Left cardiac atrium (tissue), 4 donors: ENCODE results near the gene HOXC13. TPM values are rescaled to one million over a fixed set of nuclear protein-coding genes. Genes with fewer than 3 reads are reported as not detected.

Experiments
- ATAC-seq, 2 donors: fragments of 200-7000 bp; cut with Tn5 transposase; one replicate each; pipeline ENCODE4 v1.9.1; 2020; ENCODE audit warnings: mild to moderate bottlenecking in 2 of 2, moderate library complexity in 2 of 2
- DNase-seq: peaks from one replicate; pipeline ENCODE4 v3.0.0-alpha.2; 2020
- intact Hi-C, 2 donors: fragments of 100-400 bp; cut with DNase I; formaldehyde crosslinking; loops; one replicate each; pipeline versions ENCODE4 v1.14.1 to v1.15.1; 2022 to 2023
- microRNA-seq, 2 donors: library from miRNA; unstranded; fragments of <30 nt; microRNA quantifications; one replicate each; pipeline ENCODE4 v1.2.0, GENCODE V29; 2020
- total RNA-seq, 2 donors: library from RNA; stranded (reverse); fragmentation: NEBNext Ultra II Directional; extraction: Animal tissue kit (Norgen Biotek cat#: 25700); gene quantifications; one replicate each; pipeline ENCODE4 v1.2.1, GENCODE V29; 2021
- donor health status: DM: no; HTN: yes; CAD: no.
- donor health status: DM: no; HTN: yes; CAD: no; lungs with severe emphysema.
- donor health status: DM: yes; HTN: yes; CAD: no.
- donor health status: Dilated cardiomyopathy.

HOXC13 gene
- total RNA-seq, 2 donors from 2014 or later = not detected

DNA sequence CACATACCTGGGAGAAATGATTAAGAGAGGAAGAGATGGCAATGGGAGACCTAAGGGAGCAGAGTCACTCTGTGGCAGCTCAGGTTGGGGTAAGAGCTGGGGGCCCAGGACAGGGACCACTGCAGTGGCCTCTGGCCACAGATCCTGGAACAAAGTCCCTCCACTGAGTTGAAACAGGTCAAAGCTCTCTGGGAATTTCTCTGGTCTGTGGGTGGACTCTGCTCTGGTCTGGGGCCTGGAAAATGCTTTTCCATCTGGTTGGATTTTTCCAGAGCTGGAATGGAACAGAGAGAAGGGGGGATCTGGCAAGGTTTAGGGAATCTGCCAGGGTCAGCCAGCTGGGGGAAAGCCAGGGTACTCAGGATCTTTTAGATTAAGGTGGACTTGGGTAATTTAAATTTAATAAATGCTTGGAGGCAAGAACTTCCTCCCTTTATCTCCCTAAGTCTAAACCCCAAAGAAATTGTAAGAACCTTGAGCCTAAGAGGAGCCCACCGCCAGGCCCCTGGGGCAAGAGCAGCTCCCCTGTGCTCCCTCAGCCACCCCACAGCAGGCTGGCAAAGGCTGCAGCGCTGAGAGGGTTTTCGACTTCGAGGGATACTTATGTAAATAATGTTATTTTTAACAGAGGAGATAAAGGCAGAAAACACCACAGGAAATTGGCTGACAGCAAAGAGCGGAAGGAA lies 50.1 kb downstream of the HOXC13 start:
- DNase-seq = no peak
- ATAC-seq = no peak
- intact Hi-C loops = no loop called here

DNA sequence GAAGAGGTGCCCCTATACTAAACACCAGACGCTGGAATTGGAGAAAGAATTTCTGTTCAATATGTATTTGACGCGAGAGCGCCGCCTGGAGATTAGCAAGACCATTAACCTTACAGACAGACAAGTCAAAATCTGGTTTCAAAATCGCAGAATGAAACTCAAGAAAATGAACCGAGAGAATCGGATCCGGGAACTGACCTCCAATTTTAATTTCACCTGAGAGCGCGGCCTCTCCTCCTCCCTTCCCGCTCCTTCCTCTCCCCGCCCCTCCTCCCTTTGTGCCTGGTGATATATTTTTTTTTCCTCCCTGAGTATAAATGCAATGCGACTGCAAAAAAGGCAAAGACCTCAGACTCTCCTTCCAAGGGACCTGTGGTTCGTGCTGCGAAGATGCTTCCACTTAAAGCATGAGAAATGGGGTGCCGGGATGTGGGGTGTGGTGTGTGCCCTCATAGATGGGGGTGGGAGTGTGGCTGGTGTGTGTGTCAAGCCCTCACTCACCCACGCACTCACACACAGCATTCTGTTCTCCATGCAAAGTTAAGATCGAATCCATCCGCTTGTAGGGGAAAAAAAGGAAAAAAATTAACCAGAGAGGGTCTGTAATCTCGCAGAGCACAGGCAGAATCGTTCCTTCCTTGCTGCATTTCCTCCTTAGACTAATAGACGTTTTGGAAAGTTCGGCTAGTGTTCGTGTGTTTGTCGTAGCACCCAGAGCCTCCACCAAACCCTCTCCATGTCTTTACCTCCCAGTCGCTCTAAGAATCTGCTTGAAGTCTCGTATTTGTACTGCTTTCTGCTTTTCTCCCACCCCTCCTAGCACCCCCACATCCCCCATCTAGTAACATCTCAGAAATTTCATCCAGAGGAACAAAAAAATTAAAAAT lies 50.8 kb downstream of the HOXC13 start:
- ATAC-seq = no peak
- intact Hi-C loops = no loop called here
- DNase-seq = no peak

DNA sequence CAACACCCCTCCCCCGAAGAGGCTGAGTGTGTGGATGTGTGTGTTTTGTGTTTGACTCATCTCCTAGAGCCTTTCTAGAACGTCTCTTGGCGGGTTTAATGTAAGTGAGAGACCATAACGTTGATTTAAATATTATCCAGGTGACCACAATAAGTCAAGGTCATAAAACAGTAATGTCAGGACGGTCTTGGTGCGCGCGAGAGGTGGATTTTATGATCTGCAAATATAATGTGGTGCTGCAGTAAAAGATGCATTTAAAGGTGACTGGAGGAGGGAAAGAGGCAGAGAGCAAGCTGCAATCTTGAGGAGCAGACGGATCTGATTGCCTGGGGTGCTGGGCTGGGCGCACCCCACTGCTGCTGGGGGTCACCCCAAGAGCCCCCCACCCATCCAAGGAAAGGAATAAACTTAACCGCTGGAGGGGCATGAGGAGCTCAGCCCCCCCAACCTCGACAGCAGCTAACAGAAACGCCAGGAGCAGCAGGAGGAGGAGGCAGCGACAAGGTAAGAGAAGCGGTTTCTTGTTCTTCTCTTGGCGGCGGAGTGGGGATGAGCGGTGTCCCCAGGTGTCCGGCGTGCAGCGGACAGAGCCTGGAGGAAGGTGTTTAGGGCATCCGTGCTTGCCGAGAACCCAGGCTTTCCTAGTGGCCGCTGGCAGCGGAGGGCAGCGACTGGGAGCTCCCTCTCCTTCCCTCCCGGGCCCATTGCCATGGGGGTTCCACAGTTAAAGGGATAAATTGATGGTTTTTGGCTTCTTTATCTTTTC lies 51.9 kb downstream of the HOXC13 start:
- no peak for ATAC-seq
- intact Hi-C loops = no loop called here
- DNase-seq = no peak

DNA sequence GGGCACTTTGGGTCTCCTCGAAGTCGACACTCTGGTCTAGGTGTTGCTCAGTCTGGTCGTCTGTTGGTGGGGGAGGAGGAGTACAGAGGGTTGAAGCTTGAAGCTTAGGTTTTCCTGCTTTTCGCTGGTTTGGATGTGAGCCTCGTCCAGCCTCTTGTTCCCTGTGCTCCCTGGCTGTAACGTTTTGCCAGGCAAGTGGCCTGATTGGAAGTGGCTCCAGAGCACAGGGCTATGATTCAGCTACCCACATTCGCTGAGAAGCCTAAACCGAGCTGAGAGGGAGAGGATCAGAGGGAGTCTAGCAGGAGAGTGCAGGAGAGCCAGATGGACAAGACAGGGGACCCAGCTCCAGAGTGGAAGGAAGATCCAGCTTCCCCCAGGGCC lies 52.4 kb downstream of the HOXC13 start:
- ATAC-seq (no peak), DNase-seq (no peak)
- intact Hi-C loops = no loop called here

DNA sequence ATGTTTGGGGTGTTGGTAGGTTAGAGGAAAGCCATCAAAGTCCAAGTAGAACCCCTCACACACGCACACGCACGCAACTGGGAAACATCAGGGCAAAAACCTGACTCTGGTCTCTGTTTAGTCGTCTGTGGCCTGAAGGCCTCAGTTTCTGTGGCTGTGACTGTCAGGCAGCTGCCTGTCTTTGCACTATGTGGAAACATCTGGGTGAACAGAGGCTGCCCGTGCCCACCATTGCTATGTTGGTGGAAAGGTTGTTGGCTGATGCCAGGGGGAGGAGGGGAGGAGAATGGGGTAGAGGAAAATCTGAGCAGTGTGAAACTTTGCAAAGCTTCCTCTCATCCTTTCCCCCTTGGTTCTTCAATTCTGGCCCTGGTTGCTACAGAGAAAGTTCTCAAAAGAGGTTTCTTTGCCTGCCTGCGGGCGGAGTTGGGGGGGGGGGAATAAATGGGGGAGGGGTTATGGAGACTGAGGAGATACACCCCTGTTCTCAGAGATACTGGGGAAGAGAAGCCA lies 53.8 kb downstream of the HOXC13 start:
- intact Hi-C loops = no loop called here
- DNase-seq = no peak
- no peak for ATAC-seq

DNA sequence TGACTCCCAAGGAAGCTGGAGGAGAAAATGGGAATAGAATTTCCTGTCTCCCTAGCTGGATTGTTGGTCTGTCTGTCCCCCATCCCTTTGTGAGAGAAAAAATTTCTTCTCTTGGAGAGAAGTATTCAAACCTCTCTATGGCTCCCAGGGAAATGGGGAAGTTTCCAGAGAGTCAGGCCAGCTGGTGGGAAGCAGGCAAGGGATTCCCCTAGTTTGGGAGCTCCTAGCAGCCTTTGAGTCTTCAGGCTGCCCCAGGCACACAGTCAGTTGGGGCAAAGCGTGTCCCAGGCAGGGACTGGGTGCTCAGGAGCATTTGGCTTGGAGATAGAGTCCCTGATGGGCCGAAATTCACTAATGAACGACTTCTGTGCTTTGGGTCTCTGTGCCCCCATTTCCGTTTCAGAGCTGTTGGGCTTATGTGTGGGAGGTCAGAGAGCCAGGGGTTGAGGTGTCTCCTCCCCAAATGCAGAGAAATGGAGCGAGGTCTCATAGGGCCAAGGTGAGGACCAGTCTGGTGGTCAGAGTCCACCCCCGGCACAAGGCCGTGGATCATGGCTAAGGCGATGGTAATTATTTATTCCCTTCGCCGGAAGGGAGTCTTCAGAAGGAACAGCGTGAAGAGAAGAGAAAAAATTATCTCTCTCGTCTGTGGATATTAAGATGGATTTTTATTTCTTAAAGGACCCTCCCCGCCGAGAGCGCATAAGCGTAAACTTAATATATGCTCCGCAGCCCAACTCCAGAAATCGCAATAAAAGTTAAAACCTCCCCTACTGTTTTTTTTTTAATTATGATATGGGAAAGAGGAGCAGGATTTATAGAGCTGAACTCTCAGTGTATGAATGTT lies 54.8 kb downstream of the HOXC13 start:
- ATAC-seq (no peak), DNase-seq (no peak)
- intact Hi-C loops = no loop called here

DNA sequence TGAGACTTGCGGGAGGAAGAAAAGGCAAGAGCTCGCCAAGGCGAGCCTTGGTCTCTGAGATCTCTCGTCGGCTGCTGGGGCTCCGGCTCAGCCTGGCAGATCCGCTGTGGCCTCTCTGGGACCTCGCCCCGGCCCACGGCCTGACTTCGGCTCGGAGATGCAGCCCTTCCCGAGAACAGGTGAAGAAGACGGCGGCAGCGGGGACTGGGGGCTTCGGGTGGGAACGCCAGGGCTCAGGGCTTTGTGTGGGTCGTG lies 55.3 kb downstream of the HOXC13 start:
- intact Hi-C loops = no loop called here
- ATAC-seq (no peak), DNase-seq (no peak)

DNA sequence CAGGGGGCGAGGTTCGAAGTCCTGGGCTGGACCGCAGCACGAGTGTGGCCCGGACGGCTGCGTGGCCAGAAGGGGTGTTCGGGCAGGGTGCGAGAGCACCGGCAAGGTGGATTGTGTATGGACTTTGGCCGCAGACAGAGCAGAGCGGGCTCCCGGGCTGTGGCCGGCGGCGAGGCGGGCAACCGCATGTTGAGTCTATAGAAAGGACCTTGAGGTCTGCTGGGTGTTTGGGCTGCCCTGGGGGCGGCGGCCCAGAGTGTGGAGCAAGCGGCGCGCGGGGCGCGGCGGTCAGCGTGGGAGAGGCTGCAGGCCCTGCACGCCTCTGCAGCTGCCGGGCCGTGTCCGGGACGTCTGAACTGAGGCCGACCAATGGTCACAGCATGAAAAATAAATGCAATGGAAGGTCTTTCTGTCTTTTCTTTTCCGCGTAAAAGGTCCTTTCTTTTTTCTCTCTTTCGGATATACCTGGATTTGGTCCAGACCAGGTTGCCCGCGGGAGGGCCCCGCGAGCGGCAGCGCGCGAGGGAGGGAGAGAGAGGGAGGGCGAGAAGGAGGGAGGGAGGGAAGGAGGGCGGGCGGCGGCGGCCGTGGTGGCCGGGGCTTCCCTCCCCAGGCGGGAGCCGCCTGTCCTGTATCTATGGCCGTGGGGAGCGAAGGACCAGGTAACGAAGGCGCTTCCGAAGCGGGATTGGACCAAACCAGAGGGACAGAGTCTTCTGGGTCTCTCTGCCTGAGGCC lies 55.8 kb downstream of the HOXC13 start:
- ATAC-seq (peak in 1 of 2 donors; percentile 42), DNase-seq (no peak)
- intact Hi-C loops = no loop called here

DNA sequence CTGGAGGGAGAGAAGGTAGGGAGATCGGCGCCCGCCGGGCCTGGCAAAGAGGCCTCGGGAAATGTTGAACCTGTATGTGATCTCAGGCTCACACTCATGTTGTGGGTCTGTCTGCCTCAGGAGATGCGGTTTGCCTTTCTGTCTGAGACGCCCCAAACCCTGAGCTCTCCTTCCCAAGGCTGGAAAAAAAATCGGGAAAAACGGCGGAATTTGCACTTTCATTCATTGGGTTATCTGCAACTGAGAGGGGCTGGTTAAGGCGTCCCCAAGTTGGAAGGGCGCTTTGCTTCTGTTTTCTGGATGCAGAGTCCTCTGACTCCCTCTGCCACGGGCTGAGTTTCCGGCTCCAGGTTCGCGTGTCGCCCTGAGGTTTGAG lies 56.4 kb downstream of the HOXC13 start:
- ATAC-seq (no peak), DNase-seq (no peak)
- intact Hi-C loops = no loop called here

DNA sequence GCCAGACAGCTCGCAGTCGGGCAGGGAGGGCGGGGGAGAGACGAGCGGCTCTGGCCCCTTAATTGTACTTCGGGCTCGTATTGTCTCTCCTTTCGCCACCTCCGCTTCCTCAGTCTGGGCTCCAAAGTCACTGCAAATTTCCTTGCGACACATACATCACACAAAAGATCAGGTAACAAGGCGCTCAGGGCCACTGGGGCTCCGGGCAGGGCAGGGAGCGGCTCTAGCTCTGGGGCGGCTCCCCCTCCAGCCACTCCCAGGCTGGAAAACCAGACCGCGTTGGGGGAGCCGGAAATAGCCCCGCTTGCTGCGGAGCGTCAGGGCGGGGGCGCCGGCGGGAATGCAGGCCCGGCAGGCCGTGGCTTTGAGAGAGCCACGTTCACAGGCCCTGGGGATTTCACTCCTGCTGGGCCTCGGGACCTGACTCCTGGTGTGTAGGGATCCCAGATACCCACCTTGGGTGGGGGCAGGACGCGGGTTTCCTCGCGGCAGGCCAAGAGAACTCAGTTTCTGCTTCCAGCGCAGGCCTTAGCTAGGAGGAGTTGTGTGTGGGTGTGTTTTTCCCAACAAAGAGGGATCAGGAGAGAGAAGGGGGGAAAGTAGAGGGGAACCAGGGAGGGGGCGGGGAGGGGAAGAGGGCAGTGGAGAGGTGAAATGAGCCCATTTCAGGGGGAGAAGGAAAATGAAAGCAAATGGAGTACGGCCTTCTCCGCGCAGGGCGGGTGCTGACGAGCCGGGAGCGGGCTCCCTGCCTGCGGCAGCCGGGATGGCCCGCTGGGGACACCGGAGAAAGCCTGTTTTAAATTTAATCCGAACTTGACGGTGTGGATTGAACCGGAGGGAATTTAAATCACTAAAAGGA lies 57.0 kb downstream of the HOXC13 start:
- DNase-seq = no peak
- ATAC-seq = peak; percentile 46 to 61
- intact Hi-C loops = no loop called here

Small RNA genes within 50 kb of the gene (microRNA-seq; reads per million reads assigned to microRNA genes)
- gene MIR196A2 = 0.60 to 8.2 reads per million in 2 donors

Other genes starting within 250 kb of the HOXC13 start
- gene CALCOCO1, start 211.4 kb upstream of the HOXC13 start, total RNA-seq = 100 to 1,000 TPM; 141 to 160 TPM
- gene CISTR, start 186.9 kb upstream of the HOXC13 start, total RNA-seq = 1 to 10 TPM; 1.4 to 1.9 TPM
- gene HOXC12, start 16.1 kb downstream of the HOXC13 start, total RNA-seq = not detected
- not detected for gene HOXC11, start 34.3 kb downstream of the HOXC13 start, total RNA-seq
- not detected for gene HOTAIR, start 36.1 kb downstream of the HOXC13 start, total RNA-seq
- gene HOXC10, start 46.3 kb downstream of the HOXC13 start, total RNA-seq = not detected
- gene HOXC9, start 61.3 kb downstream of the HOXC13 start, total RNA-seq = not detected
- not detected for gene HOXC8, start 70.2 kb downstream of the HOXC13 start, total RNA-seq
- under 1 TPM in 1 of 2 donors, not detected in 1; 0.50 TPM for gene HOXC6, start 89.6 kb downstream of the HOXC13 start, total RNA-seq
- not detected for gene HOXC5, start 94.2 kb downstream of the HOXC13 start, total RNA-seq
- under 1 TPM; 0.16 to 0.35 TPM for gene HOXC4, start 115.0 kb downstream of the HOXC13 start, total RNA-seq